Peyer's patch (tissue), 4 donors: ENCODE results near the gene SLC47A2. TPM values are rescaled to one million over a fixed set of nuclear protein-coding genes. Genes with fewer than 3 reads are reported as not detected.

Experiments
- DNase-seq, 3 donors: peaks; one replicate each; pipeline ENCODE4 v3.0.0-alpha.2; 2017 to 2019
- H3K27ac ChIP-seq, 4 donors: fragments of 200-600 bp; sonication (generic); one replicate each; pipeline ENCODE4 v1.5.1; 2016 to 2019
- H3K27me3 ChIP-seq, 2 donors: fragments of 200-600 bp; sonication (generic); one replicate each; pipeline ENCODE4 v1.5.1; 2019
- H3K36me3 ChIP-seq, 3 donors: fragments of 200-600 bp; sonication (generic); one replicate each; pipeline ENCODE4 v1.5.1; 2016 to 2019
- H3K4me1 ChIP-seq, 4 donors: fragments of 200-600 bp; sonication (generic); one replicate each; pipeline ENCODE4 v1.5.1; 2016 to 2019
- H3K4me3 ChIP-seq, 4 donors: fragments of 200-600 bp; sonication (generic); 1 replicate in 3 of 4; 2 replicates in 1 of 4; pipeline ENCODE4 v1.5.1; 2016 to 2019; ENCODE audit warnings: mild to moderate bottlenecking in 1 of 4
- H3K9me3 ChIP-seq, 4 donors: fragments of 200-600 bp; sonication (generic); one replicate each; pipeline ENCODE4 v1.5.1; 2016 to 2019; ENCODE audit warnings: mild to moderate bottlenecking in 1 of 4
- POLR2A ChIP-seq, 2 donors: fragments of 450-650 bp; IDR thresholded peaks; one replicate each; pipeline ENCODE4 v1.5.1; 2017; ENCODE audit warnings: antibody characterized with exemption in 2 of 2, mild to moderate bottlenecking in 2 of 2, moderate library complexity in 2 of 2
- total RNA-seq, 4 donors: library from RNA; depleted of rRNA; stranded (reverse); fragments of >200 nt; gene quantifications; one replicate each; pipeline ENCODE4 v1.1.0, GENCODE V29; 2016
- TF ChIP-seq, protein P1 (sequence below), 6 experiments: fragments of 450-650 bp in 4 of 6; fragments of 200-600 bp in 2 of 6; sonication (generic) in 1 of 6; IDR thresholded peaks; one replicate each; pipeline ENCODE4 v1.5.1; 2017 to 2019; ENCODE audit warnings: antibody characterized with exemption in 6 of 6, mild to moderate bottlenecking in 3 of 6, moderate library complexity in 1 of 6

Gene SLC47A2
- total RNA-seq, 4 donors from 2014 or later, result 3.9 to 6.8 (median 6.3) TPM; not detected in 1

DNA sequence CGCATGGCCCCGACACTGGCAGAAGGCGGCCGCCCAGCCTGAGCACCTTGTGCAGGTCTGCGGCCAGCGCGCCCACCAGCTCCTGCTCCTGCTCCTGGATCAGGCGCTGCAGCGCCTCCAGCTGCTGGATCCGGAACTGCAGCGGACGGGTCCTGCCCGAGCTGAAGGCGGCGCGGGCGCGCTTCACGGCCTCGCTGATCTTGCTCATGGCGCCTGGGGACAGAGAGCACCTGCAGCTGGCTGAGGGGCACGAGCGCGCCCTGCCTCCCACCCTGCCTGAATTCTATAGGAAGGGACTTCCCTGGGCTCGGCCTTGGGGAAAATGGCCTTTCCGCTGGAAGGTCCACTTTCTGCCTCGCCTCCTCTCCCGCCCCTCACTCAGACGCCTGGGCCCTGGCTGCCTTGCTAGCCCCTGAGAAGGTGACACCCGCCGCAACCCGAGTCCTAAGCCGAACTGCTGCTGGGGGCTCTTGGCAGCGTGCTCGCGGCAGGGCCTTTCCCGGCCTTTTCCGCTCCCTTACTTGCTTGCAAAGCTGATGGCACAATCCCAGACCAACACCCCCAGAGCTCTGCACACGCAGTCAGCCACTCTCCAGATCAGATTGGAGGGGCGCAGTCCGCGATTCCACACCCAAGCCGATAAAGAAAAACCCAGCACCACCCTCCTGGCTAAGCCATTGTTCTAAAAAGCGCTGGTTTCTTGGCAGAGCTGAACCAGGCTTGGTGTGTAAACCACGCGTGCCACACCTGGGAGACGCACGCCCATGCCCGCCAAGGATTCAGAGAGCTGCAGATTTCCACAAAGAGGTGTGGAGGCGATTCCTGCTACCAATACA, 28.8 kb upstream of the SLC47A2 start:
- Histone ChIP-seq H3K4me3 (peak overlapping the region; percentile 41 to 77 (median 57)), H3K27ac (peak overlapping the region; percentile 60 to 76 (median 68)), H3K27me3 (no peaks in the 10 kb centered on the region), H3K9me3 (no peaks in the 10 kb centered on the region), H3K4me1 (peaks cover 0 to 29% (median 0%) of the 10 kb centered on the region in 4 donors), H3K36me3 (no peaks in the 10 kb centered on the region)
- DNase-seq, result peak; percentile 92 to 97 (median 95)
- TF ChIP-seq POLR2A (IDR thresholded peaks at IDR 0.05), result no peak
- TF ChIP-seq, protein P1, sequence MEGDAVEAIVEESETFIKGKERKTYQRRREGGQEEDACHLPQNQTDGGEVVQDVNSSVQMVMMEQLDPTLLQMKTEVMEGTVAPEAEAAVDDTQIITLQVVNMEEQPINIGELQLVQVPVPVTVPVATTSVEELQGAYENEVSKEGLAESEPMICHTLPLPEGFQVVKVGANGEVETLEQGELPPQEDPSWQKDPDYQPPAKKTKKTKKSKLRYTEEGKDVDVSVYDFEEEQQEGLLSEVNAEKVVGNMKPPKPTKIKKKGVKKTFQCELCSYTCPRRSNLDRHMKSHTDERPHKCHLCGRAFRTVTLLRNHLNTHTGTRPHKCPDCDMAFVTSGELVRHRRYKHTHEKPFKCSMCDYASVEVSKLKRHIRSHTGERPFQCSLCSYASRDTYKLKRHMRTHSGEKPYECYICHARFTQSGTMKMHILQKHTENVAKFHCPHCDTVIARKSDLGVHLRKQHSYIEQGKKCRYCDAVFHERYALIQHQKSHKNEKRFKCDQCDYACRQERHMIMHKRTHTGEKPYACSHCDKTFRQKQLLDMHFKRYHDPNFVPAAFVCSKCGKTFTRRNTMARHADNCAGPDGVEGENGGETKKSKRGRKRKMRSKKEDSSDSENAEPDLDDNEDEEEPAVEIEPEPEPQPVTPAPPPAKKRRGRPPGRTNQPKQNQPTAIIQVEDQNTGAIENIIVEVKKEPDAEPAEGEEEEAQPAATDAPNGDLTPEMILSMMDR (IDR thresholded peaks at IDR 0.05), result peak; percentile 78 to 95 (median 95)

DNA sequence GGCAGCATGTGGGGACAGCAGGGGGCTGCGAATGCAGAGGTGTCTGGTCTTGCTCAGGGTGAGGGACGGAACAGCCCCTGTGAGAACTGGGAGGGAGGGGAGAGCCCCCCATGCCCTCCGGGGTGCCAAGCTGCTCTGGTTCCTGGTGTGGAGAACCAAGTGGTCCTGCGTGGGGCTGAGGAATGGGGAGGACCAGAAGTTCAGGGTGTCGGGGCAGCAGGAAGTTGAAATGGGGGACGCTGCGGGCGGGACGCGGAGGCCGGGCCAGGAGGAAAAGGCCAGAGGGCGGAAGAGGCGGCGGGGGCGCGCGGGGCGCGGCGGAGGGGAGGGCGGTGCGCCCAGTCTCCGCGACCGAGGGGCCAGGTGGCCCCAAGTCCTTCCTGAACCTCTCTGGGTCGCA, 28.1 kb upstream of the SLC47A2 start:
- H3K4me1 ChIP-seq, result peaks cover 0 to 29% (median 0%) of the 10 kb centered on the region in 4 donors
- no peaks in the 10 kb centered on the region for H3K9me3 ChIP-seq
- peak overlapping the region; percentile 41 to 77 (median 57) for H3K4me3 ChIP-seq
- no peak for TF ChIP-seq POLR2A (IDR thresholded peaks at IDR 0.05)
- TF ChIP-seq, protein P1 (IDR thresholded peaks at IDR 0.05), result no peak
- peak overlapping the region; percentile 60 to 76 (median 68) for H3K27ac ChIP-seq
- H3K27me3 ChIP-seq, result no peaks in the 10 kb centered on the region
- no peak for DNase-seq
- no peaks in the 10 kb centered on the region for H3K36me3 ChIP-seq

DNA sequence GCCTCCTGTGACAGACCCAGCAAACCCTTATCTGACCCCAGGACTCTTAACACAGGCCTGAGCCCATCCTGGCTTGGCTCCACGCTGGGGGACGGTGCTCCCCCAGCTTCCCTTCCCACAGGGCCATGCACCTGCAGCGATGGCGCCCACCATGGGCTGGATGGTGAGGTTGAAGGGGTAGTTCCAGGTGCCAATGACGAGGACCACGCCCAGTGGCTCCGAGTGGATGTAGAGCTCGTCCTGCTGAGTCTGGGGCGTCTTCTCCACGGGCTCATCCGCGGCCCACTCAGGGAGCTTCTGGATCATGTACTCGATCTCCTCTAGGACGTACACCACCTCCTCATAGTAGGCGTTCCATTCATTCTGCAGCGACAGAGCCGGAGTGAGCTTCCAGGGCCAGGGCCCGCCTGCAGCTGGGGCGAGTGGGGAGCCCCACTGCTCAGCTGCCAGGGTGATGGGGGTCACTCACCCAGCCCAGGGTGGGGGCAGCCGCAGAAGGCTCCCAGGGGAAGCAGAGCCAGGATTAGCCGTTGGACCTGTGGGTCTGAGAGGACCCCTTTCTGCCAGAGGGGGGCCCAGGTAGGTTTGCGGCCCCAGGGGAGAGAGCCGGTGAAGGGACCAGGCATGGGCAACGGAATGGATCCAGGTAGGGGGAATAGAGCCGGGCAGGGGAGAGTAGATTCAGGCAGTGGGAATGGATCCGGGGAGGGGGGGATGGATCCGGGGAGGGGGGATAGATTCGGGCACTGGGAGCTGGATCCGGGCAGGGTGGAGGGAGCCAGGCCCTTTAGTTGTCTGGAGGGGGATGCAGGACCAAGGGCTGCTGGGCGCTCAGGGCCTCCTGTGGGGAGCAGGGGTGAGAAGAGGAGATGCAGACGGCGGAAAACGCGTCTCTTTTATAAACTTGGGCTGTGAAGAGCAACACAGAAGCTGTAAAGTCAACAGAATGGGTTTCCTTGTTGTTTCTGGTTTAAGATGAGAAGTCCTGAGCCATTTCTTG, 27.0 kb upstream of the SLC47A2 start:
- Histone ChIP-seq H3K4me1 (peaks cover 0 to 22% (median 0%) of the 10 kb centered on the region in 4 donors), H3K27ac (no peak overlapping the region), H3K4me3 (no peak overlapping the region), H3K36me3 (no peaks in the 10 kb centered on the region), H3K27me3 (no peaks in the 10 kb centered on the region), H3K9me3 (no peaks in the 10 kb centered on the region)
- TF ChIP-seq POLR2A (IDR thresholded peaks at IDR 0.05), result no peak
- TF ChIP-seq, protein P1 (IDR thresholded peaks at IDR 0.05), result no peak
- no peak for DNase-seq

DNA sequence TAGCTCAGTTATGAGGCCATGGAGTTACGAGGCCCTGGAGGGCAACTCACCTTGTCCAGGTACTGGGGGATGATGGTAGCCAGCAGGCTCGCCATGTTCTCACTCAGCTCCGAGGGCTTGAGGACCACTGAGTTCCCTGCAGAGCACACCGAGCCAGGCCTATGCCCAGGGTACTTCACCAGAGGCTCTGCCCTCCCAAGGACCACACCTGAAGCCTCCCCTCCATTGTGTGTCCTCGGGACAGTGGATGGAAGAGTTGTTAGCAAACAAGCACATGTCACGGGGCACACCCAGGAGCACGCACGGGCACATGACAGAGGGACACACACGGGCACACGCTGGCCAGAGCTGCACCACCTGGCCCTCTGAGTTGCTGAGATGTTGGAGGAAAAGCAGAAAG, 26.1 kb upstream of the SLC47A2 start:
- no peak for DNase-seq
- TF ChIP-seq, protein P1 (IDR thresholded peaks at IDR 0.05), result no peak
- no peak for TF ChIP-seq POLR2A (IDR thresholded peaks at IDR 0.05)
- Histone ChIP-seq H3K4me3 (no peak overlapping the region), H3K36me3 (no peaks in the 10 kb centered on the region), H3K27ac (no peak overlapping the region), H3K4me1 (peaks cover 0 to 15% (median 0%) of the 10 kb centered on the region in 4 donors), H3K9me3 (no peaks in the 10 kb centered on the region), H3K27me3 (no peaks in the 10 kb centered on the region)

DNA sequence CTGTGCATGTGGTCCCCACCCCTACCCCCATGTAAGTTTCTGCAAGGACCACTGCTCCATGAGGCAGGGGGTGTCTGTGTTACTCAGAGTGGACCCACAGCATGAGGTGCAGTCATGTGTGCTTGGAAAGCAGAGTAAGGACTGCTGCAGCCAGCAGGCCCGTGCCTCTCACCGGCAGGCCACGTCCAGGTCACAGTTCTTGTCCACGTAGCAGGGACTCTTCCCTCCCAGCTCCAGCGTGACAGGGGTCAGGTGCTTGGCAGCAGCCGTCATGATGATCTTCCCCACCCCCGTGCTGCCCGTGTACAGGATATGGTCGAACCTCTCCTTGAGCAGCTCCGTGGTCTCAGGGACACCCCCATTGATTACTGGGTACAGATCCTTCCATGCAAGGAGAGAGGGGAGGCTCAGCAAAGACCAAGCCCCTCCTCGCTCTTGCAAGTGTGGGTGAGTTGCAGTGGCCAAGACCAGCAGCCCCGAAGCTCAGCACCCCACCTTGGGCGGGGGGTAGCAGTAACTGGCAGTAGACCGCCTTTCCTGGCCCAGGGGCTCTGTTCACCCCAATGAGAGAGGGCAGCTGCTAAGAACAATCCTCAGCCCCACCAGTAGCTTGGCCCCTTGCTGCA, 25.6 kb upstream of the SLC47A2 start:
- no peaks in the 10 kb centered on the region for H3K36me3 ChIP-seq
- H3K9me3 ChIP-seq, result no peaks in the 10 kb centered on the region
- H3K27ac ChIP-seq, result no peak overlapping the region
- H3K4me1 ChIP-seq, result peaks cover 0 to 15% (median 0%) of the 10 kb centered on the region in 4 donors
- no peaks in the 10 kb centered on the region for H3K27me3 ChIP-seq
- H3K4me3 ChIP-seq, result no peak overlapping the region
- TF ChIP-seq, protein P1 (IDR thresholded peaks at IDR 0.05), result no peak
- no peak for TF ChIP-seq POLR2A (IDR thresholded peaks at IDR 0.05)
- no peak for DNase-seq
